Mucosa of gallbladder (tissue), 1 donor: ENCODE results near the gene ERAP2. TPM values are rescaled to one million over a fixed set of nuclear protein-coding genes. Genes with fewer than 3 reads are reported as not detected.

Experiments used
- DNase-seq: peaks from one replicate; pipeline ENCODE4 v3.0.0-alpha.2; 2020; ENCODE audit warnings: low spot score
- total RNA-seq: library from RNA; stranded (reverse); gene quantifications from one replicate; pipeline ENCODE4 v1.2.1, GENCODE V29; 2021
- donor health status: DM: no; HTN: no; CAD: no.

Gene ERAP2
- total RNA-seq, 1 donor from 2014 or later: 12.9 TPM

- no peak for DNase-seq
Measured at GRCh38 chr5:96931605-96932004, 55.3 kb downstream of the ERAP2 start.

GRCh38 chr5:96932026-96932425, 55.7 kb downstream of the ERAP2 start:
- DNase-seq: no peak

GRCh38 chr5:96933764-96934707, 57.7 kb downstream of the ERAP2 start:
- DNase-seq: peak; percentile 22

GRCh38 chr5:96934708-96935558, 58.6 kb downstream of the ERAP2 start:
- peak; percentile 96 for DNase-seq

- peak; percentile 97 for DNase-seq
Measured at GRCh38 chr5:96935559-96936430, 59.5 kb downstream of the ERAP2 start, which contains the start of gene LNPEP. Gene LNPEP, plus strand, starts transcription at chr5:96936080. Its CDS starts 76 bp downstream, at chr5:96936156.

GRCh38 chr5:96936431-96937320, 60.4 kb downstream of the ERAP2 start:
- DNase-seq: peak; percentile 20

- no peak for DNase-seq
Measured at GRCh38 chr5:96940586-96940985, 64.3 kb downstream of the ERAP2 start.

- DNase-seq: no peak
Measured at GRCh38 chr5:96941140-96941539, 64.8 kb downstream of the ERAP2 start.

- DNase-seq: no peak
Measured at GRCh38 chr5:96942078-96942477, 65.8 kb downstream of the ERAP2 start.

GRCh38 chr5:96942911-96943310, 66.6 kb downstream of the ERAP2 start:
- no peak for DNase-seq

- DNase-seq: no peak
Measured at GRCh38 chr5:96943799-96944198, 67.5 kb downstream of the ERAP2 start.

GRCh38 chr5:96945144-96945897, 69.0 kb downstream of the ERAP2 start:
- no peak for DNase-seq

- no peak for DNase-seq
Measured at GRCh38 chr5:96946381-96946780, 70.1 kb downstream of the ERAP2 start.

GRCh38 chr5:96952118-96952750, 75.9 kb downstream of the ERAP2 start:
- no peak for DNase-seq

GRCh38 chr5:96952974-96953730, 76.9 kb downstream of the ERAP2 start:
- DNase-seq: no peak

GRCh38 chr5:96957254-96958049, 81.2 kb downstream of the ERAP2 start:
- no peak for DNase-seq

GRCh38 chr5:96958977-96959376, 82.7 kb downstream of the ERAP2 start:
- no peak for DNase-seq

- DNase-seq: no peak
Measured at GRCh38 chr5:96961053-96961452, 84.8 kb downstream of the ERAP2 start.
